RKO (cell line): ENCODE data around the gene ANLN.
A peak's percentile ranks its signal among the peaks of the same experiment; 100 is the strongest.
"Not testable (repeated sequence)": the region's sequence is repeated elsewhere in the genome, so short reads cannot be mapped to it uniquely, and the experiment has no call there.

Source experiments
- DNase-seq: peaks from one replicate; pipeline ENCODE4 v3.0.0-alpha.2; 2016; ENCODE audit warnings: low spot score

The ANLN gene

DNA sequence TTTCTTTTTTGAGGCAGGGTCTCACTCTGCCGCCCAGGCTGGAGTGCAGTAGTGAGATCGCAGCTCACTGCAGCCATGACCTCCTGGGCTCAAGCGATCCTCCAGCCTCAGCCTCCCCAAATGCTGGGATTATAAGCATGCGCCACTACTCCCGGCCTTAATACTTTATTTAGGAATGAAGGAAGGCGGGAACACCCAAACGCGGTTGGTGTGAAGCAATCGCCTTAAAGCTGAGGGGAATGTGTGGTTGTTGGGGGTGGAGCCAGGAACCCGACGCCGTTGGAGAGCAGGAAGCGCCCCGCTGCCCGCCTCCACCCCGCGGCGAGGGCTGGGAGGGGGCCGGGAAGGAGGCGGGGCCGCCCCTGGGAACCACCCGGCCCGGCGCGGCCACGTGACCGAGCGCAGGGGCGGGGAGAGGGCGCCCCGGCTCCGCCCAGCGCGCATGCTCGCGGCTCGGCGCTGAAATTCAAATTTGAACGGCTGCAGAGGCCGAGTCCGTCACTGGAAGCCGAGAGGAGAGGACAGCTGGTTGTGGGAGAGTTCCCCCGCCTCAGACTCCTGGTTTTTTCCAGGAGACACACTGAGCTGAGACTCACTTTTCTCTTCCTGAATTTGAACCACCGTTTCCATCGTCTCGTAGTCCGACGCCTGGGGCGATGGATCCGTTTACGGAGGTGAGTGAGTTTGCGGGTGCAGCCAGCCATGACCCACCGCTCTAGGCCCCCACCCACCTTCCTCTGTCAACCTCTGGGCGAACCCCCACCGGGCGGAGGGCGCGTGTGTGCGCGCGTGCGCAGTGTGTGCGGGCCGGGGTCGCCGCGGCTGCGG lies at the start of gene ANLN:
Gene ANLN, plus strand, starts transcription at position 492 of the 828 bp plus-strand sequence. Its CDS starts 165 bp downstream, at position 657.
- DNase-seq: peak; percentile 94

GRCh38 chr7:36343548-36343947 lies 46.1 kb upstream of the ANLN start:
- DNase-seq: no peak

- no peak for DNase-seq
Observed at GRCh38 chr7:36344622-36345021, 45.0 kb upstream of the ANLN start.

DNA sequence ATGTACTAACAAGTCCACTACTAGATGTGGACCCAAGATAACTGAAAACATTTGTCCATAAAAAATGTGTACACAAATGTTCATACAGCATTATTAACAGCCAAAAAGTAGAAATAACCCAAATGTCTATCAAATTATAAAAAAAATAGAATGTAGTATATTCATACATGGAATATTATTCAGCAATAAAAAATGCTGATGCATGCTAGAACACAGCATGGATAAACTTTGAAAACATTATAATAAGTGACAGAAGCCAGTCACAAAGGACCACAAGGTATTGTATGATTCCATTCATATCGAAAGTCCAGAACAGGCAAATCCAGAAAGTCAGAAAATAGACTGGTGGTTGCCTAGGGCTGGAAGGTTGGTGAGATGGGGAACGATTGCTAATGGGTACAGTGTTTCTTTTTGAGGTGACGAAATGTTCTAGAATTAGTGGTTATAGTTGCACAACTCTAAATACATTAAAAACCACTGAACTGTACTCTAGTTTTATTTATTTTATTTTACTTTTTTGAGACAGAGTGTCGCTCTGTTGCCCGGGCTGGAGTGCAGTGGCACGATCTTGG lies 43.3 kb upstream of the ANLN start:
- DNase-seq: no peak

DNA sequence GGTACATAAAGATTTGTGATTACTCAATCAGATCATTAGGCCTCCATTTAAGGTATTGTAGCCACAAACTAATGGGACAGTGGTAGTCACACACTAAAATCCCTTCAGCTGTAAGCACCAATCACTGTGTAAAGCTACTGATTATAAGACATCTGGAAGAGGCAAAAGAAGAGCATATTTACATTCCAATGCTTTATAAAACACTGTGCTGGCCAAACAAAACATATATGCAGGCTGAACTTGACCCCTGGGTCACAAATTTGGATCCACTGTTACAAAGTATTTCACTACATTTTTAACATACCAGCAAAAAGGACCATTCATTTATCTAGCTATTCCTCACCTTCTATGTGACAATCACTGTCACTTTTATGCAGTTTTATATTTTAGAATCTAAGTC lies 41.4 kb upstream of the ANLN start:
- DNase-seq: no peak

GRCh38 chr7:36348771-36349170 lies 40.9 kb upstream of the ANLN start:
- no peak for DNase-seq

DNA sequence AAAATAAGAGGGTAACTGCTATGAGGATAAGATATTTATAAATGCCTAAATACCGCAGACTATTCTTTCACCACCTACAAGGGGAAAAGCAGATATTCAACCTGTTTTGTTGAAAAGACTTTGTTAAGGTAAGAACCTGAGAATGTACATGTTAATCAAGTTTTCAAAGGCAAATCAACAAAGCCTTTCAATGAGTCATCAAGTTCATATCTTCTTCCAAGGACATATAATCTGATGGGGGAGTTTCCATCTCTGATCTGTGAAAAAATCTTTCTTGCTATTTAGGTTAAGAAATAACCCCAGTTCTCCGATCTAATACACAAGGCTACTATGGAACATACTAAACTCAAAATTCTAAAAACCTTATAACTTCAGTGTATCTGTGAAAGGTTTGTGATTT lies 40.0 kb upstream of the ANLN start:
- no peak for DNase-seq

GRCh38 chr7:36355490-36355889 lies 34.2 kb upstream of the ANLN start:
- DNase-seq: no peak

- no peak for DNase-seq
Observed at GRCh38 chr7:36357054-36357453, 32.6 kb upstream of the ANLN start.

GRCh38 chr7:36358589-36358988 lies 31.1 kb upstream of the ANLN start:
- no peak for DNase-seq

DNA sequence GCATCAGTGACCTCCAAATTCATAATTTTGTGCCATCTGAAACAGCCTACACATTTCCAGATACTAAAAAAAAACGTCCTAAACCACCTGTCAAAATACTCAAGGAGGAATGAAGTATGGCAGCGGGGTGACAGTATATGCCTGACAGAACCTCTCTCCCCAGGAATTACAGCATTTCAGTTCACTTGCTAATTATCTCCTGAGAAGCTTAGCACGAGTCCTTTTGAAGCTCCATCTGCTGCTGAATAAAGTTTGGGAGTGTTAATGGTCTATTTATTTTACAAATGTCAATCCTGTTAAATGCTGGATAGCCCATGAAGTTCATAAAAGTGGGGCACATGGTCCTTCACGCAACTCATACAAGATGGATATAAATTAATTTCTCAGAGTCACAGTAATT lies 29.4 kb upstream of the ANLN start:
- no peak for DNase-seq

DNA sequence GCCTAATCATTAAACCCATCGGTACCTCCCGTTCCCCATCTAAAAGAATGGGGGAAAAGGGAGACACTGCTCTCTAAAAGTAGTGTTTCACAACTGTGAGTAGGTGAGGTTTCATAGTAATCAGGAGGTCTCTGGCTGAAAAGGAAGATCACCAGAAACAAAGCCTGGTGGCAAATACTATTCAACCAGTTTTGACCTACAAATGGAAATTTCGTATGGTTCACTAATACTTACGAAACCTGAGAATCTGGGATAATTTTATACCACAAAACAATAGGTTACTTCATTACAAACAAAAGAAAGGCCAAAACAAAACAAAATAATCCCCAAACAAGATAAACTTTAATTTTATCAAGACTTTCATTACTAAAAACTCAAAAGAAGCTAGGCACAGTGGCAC lies 28.4 kb upstream of the ANLN start:
- DNase-seq: no peak

DNA sequence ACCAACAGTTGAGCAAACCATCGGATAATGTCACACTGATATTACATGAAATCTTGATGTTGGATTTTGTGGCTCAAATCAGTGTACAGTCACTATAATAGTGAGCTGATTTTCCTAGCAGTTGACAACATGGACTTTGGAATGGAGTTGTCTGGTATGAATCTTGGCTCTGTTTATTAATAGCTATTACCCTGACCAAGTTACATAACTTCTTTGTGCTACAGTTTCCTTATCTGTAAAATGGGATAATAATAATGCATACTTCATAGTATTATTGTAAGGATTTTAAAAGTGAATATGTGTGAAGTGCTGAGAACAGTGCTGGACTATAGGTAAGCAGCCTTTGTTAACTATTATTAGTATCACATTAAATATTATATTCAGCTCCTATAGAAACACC lies 26.1 kb upstream of the ANLN start:
- DNase-seq: no peak

DNA sequence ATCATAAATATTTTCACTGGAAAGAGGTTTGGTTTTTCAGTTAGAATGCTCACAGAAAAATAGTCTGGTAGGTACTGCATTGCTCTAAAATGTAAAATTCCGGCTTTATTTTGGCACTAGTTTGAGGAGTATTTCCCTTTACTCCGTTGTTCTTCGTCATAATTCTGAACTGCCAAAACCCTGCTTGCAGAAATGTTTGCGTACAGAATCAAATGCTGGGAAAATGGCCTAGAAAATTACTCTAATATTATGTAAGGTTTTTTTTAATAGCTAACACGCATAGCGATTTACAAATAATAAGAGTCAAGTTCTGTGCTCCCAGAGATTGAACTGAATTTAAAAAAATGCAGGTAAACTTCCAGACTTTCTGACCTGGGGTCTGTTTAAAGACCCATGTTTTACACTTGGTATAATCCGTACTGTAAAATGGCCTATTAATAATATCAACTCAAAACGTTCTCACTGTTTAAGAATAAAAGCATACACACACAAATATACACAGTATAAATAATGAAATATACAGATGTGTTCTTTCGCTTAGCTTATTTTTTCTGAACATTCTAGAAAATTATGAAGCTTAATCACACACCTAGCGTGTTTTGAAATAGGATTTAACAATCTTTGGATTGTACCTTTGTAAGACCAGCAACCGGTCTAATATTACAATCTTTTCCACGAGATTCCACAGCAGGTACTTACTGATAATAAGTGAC lies 23.5 kb upstream of the ANLN start:
- no peak for DNase-seq

- DNase-seq: peak; percentile 87
Observed at GRCh38 chr7:36366718-36367560, 22.7 kb upstream of the ANLN start.

DNA sequence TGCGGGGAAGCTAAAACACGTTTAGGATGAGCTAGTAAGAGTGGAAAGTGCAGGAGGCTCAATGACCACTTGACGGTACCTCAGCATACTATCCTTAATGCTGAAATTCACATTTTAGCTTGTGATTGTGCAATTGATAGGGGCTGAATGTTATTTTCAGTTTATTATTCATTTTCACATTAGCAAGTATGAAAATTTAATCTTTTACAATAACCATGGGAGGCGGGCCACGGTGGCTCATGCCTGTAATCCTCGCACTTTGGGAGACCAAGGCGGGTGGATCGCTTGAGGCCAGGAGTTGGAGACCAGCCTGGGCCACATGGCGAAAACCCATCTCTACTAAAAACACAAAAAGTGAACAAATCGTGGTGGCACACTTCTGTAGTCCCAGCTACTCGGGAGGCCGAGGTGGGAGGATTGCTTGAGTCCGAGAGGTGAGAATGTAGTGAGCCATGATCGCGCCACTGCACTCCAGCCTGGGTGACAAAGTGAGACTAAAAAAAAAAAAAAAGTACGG lies 22.0 kb upstream of the ANLN start:
- no peak for DNase-seq

DNA sequence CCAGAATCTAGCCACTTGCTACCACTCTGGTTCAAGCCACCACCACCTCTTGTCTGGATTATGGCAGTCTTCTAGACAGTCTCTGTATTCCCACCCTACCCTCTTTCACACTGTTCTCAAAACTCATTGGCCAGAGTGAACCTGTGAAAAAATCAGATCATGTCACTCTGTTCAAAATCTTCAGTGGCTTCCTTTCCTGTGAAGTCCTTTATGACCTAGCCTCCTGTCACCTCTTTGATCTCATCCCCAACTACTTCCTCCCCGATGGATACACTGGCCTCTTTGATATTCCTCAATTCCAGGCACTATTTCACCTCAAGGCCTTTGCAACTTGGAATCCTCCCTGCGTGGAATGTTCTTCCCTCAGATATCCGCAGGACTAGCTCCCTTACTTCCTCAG lies 21.2 kb upstream of the ANLN start:
- DNase-seq: no peak

DNA sequence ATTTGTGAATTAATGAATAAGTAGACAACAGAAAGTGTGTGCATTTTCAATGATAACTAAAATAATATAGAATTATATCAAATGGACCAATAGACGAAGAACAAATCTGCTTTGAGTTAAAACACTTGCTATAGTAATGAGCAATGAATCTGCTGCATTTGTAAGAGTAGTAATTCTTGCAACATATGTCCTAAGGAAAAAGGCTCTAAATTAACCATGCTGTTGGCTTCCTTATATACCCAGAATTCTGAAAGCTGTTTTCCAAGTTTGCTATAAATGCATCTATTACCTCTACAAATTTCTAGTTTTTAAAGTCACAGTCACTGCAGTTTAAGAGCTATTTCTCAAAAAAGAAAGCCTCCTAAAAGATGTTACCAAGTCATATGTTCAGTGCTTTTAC lies 20.5 kb upstream of the ANLN start:
- DNase-seq: no peak

DNA sequence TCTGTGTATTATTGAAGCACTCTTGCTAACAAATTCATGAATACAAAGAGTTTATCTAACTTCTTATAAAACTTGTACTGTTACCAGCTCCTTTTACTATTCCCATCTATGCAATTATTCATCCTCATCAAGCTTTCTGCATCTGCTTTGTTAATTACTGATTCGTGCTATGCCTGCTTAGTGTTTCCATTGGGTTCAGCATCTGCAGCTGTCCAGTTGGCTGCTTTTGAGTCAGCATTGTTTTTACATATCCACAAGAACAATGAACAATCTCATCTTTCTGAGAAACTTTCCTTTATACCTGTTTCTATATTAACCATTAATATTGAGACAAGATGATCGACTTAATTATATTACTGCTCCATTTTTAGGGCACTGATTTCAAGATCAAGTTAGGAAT lies 19.6 kb upstream of the ANLN start:
- DNase-seq: no peak

DNA sequence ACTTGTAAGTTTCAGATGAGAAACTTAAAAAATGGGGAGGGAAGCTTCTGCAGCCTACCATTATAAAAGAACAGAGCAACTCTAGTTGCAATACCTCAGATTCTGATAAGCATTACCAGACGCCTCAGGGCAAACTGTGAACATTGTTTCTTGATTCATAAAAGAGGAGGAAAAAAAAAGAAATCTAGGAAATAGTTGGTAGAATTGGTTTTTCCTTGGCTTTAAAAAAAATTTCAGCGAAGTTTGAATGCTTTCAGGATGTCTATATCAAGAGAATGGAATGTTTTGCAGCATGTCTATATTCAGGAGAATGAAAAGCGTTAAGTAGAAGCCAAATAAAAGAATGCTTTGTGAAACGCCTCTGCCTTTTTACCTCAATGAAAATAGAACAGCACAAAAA lies 17.5 kb upstream of the ANLN start:
- no peak for DNase-seq

- not testable (repeated sequence) for DNase-seq
Observed at GRCh38 chr7:36378555-36378954, 11.1 kb upstream of the ANLN start.
